ENCODE results near the gene PXDC1.
"Not testable (repeated sequence)": the region's sequence is repeated elsewhere in the genome, so short reads cannot be mapped to it uniquely, and the experiment has no call there.

The PXDC1 gene

GRCh38 chr6:3784423-3784822 lies 32.9 kb upstream of the PXDC1 start:
- DNase-seq (ENCODE audit: extremely low spot score, insufficient read length, low read depth) (no peak), FAIRE-seq (no peak)

- DNase-seq (ENCODE audit: extremely low spot score, insufficient read length, low read depth) (no peak), FAIRE-seq (no peak)
These were observed 31.6 kb upstream of the PXDC1 start for GRCh38 chr6:3782876-3783832.

- DNase-seq (ENCODE audit: extremely low spot score, insufficient read length, low read depth) = no peak
- FAIRE-seq = no peak
These were observed 30.0 kb upstream of the PXDC1 start for GRCh38 chr6:3781504-3781903.

GRCh38 chr6:3779574-3779849 lies 28.0 kb upstream of the PXDC1 start:
- FAIRE-seq = no peak
- DNase-seq (ENCODE audit: extremely low spot score, insufficient read length, low read depth) = no peak

GRCh38 chr6:3778701-3779573 lies 27.4 kb upstream of the PXDC1 start:
- DNase-seq (ENCODE audit: extremely low spot score, insufficient read length, low read depth) = no peak

GRCh38 chr6:3777730-3778461 lies 26.4 kb upstream of the PXDC1 start:
- DNase-seq (ENCODE audit: extremely low spot score, insufficient read length, low read depth) (no peak), FAIRE-seq (no peak)

More at GRCh38 chr6:3778701-3779573, 27.4 kb upstream of the PXDC1 start:
- no peak for FAIRE-seq

GRCh38 chr6:3776881-3777507 lies 25.5 kb upstream of the PXDC1 start:
- FAIRE-seq (no peak), DNase-seq (ENCODE audit: extremely low spot score, insufficient read length, low read depth) (no peak)

- FAIRE-seq (no peak), DNase-seq (ENCODE audit: extremely low spot score, insufficient read length, low read depth) (no peak)
These were observed 24.3 kb upstream of the PXDC1 start for GRCh38 chr6:3775847-3776246.

- FAIRE-seq (no peak), DNase-seq (ENCODE audit: extremely low spot score, insufficient read length, low read depth) (no peak)
These were observed 23.9 kb upstream of the PXDC1 start for GRCh38 chr6:3775386-3775785.

GRCh38 chr6:3773678-3774298 lies 22.3 kb upstream of the PXDC1 start:
- no peak for FAIRE-seq
- DNase-seq (ENCODE audit: extremely low spot score, insufficient read length, low read depth) = no peak

GRCh38 chr6:3772127-3772999 lies 20.9 kb upstream of the PXDC1 start:
- not testable (repeated sequence) for FAIRE-seq

GRCh38 chr6:3771407-3772011 lies 20.0 kb upstream of the PXDC1 start:
- FAIRE-seq (no peak), DNase-seq (ENCODE audit: extremely low spot score, insufficient read length, low read depth) (no peak)

More at GRCh38 chr6:3772127-3772999, 20.9 kb upstream of the PXDC1 start:
- DNase-seq (ENCODE audit: extremely low spot score, insufficient read length, low read depth) = not testable (repeated sequence)

- DNase-seq (ENCODE audit: extremely low spot score, insufficient read length, low read depth) = no peak
- no peak for FAIRE-seq
These were observed 18.7 kb upstream of the PXDC1 start for GRCh38 chr6:3770023-3770720.

GRCh38 chr6:3769610-3770009 lies 18.1 kb upstream of the PXDC1 start:
- DNase-seq (ENCODE audit: extremely low spot score, insufficient read length, low read depth) = no peak
- FAIRE-seq = no peak

GRCh38 chr6:3768502-3768901 lies 17.0 kb upstream of the PXDC1 start:
- no peak for FAIRE-seq
- DNase-seq (ENCODE audit: extremely low spot score, insufficient read length, low read depth) = no peak

GRCh38 chr6:3767483-3767882 lies 16.0 kb upstream of the PXDC1 start:
- FAIRE-seq; DNase-seq (ENCODE audit: extremely low spot score, insufficient read length, low read depth): not testable (repeated sequence)

GRCh38 chr6:3766214-3766613 lies 14.7 kb upstream of the PXDC1 start:
- DNase-seq (ENCODE audit: extremely low spot score, insufficient read length, low read depth) (no peak), FAIRE-seq (no peak)

GRCh38 chr6:3765415-3765814 lies 13.9 kb upstream of the PXDC1 start:
- DNase-seq (ENCODE audit: extremely low spot score, insufficient read length, low read depth) (no peak), FAIRE-seq (no peak)
